Sigmoid colon (tissue), 4 donors: ENCODE results near the gene E2F3.
"Not testable (repeated sequence)": the region's sequence is repeated elsewhere in the genome, so short reads cannot be mapped to it uniquely, and the experiment has no call there.

Experiments used
- EP300 ChIP-seq, 4 donors: sonication (generic); formaldehyde crosslinking; IDR thresholded peaks; one replicate each; pipeline ENCODE4 v1.6.1; 2017; ENCODE audit warnings: antibody characterized with exemption in 4 of 4
- POLR2A ChIP-seq, 2 donors: fragments of 450-650 bp; IDR thresholded peaks; one replicate each; pipeline ENCODE4 v1.6.1; 2016; ENCODE audit warnings: antibody characterized with exemption in 2 of 2, mild to moderate bottlenecking in 2 of 2, moderate library complexity in 2 of 2
- POLR2AphosphoS5 ChIP-seq, 4 donors: sonication (generic); formaldehyde crosslinking; IDR thresholded peaks; one replicate each; pipeline ENCODE4 v1.6.1; 2017; ENCODE audit warnings: antibody characterized with exemption in 4 of 4
- TF ChIP-seq, protein P1 (sequence below), 4 experiments: fragments of 450-650 bp in 3 of 4; fragments of 200-600 bp in 1 of 4; IDR thresholded peaks; one replicate each; pipeline ENCODE4 v1.5.1; 2016 to 2019; ENCODE audit warnings: antibody characterized with exemption in 4 of 4, mild to moderate bottlenecking in 3 of 4, moderate library complexity in 2 of 4

DNA sequence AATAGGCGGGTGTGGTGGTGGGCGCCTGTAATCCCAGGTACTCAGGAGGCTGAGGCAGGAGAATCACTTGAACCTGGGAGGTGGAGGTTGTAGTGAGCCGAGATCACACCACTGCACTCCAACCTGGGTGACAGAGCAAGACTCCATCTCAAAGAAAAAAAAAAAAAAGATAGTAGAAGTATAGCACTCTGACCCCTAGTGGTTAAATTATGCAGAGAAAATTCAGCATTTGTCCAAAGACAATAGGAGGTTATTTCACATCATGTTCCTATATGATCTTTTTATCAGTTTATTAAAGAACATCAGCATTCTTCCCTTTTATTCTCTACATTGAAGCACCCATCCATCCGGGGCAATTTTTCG lies 127.4 kb downstream of the E2F3 start:
- TF ChIP-seq, protein P1, sequence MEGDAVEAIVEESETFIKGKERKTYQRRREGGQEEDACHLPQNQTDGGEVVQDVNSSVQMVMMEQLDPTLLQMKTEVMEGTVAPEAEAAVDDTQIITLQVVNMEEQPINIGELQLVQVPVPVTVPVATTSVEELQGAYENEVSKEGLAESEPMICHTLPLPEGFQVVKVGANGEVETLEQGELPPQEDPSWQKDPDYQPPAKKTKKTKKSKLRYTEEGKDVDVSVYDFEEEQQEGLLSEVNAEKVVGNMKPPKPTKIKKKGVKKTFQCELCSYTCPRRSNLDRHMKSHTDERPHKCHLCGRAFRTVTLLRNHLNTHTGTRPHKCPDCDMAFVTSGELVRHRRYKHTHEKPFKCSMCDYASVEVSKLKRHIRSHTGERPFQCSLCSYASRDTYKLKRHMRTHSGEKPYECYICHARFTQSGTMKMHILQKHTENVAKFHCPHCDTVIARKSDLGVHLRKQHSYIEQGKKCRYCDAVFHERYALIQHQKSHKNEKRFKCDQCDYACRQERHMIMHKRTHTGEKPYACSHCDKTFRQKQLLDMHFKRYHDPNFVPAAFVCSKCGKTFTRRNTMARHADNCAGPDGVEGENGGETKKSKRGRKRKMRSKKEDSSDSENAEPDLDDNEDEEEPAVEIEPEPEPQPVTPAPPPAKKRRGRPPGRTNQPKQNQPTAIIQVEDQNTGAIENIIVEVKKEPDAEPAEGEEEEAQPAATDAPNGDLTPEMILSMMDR (IDR thresholded peaks at IDR 0.05), result peak; percentile 31 to 50 (median 34)
- TF ChIP-seq POLR2A, POLR2AphosphoS5, EP300 (IDR thresholded peaks at IDR 0.05): not testable (repeated sequence)
